GM12878 (cell line): Measurements from ENCODE around the gene RNU2-1. TPM values are rescaled to one million over a fixed set of nuclear protein-coding genes. Genes with fewer than 3 reads are reported as not detected.

Experiments used
- CEBPZ ChIP-seq: fragments of 150-350 bp; IDR thresholded peaks from 2 replicates; pipeline ENCODE4 v1.6.1; 2016; ENCODE audit warnings: low read depth, low read length
- CREM ChIP-seq: IDR thresholded peaks from 2 replicates; pipeline ENCODE4 v1.6.1; 2014; ENCODE audit warnings: antibody characterized with exemption, low read depth
- MXI1 ChIP-seq: fragments of 150-350 bp; IDR thresholded peaks from 2 replicates; pipeline ENCODE4 v1.6.1; 2011; ENCODE audit warnings: low read depth, mild to moderate bottlenecking, inconsistent platforms, low read length, improper control_type of control experiment
- MYB ChIP-seq: fragments of 150-350 bp; IDR thresholded peaks from 2 replicates; pipeline ENCODE4 v1.6.1; 2014; ENCODE audit warnings: mild to moderate bottlenecking, low read depth, low read length, borderline replicate concordance
- NKRF ChIP-seq: fragments of 450-650 bp; conservative IDR thresholded peaks from 2 replicates; pipeline ENCODE4 v1.6.1; 2017; ENCODE audit warnings: mild to moderate bottlenecking, moderate library complexity
- PAX5 ChIP-seq: IDR thresholded peaks from 2 replicates; pipeline ENCODE4 v1.6.1; 2011; ENCODE audit warnings: low read depth, low read length, borderline replicate concordance
- POLR2AphosphoS5 ChIP-seq: IDR thresholded peaks from 2 replicates; pipeline ENCODE4 v1.6.1; 2011; ENCODE audit warnings: mild to moderate bottlenecking, low read length, inconsistent platforms
- RELA ChIP-seq: fragments of 450-650 bp; IDR thresholded peaks from 2 replicates; pipeline ENCODE4 v1.8.0; 2014; ENCODE audit warnings: borderline replicate concordance; ENCODE audit not compliant: partially characterized antibody
- SPI1 ChIP-seq: IDR thresholded peaks from 2 replicates; pipeline ENCODE4 v1.6.1; 2011; ENCODE audit warnings: low read depth, mild to moderate bottlenecking, low read length, moderate library complexity, borderline replicate concordance; ENCODE audit not compliant: insufficient read depth
- TAF1 ChIP-seq: IDR thresholded peaks from 2 replicates; pipeline ENCODE4 v1.6.1; 2011; ENCODE audit warnings: mild to moderate bottlenecking, low read depth, low read length, borderline replicate concordance
- TARDBP ChIP-seq: IDR thresholded peaks from 2 replicates; pipeline ENCODE4 v1.6.1; 2016; ENCODE audit warnings: borderline replicate concordance
- ZSCAN29 ChIP-seq: fragments of 450-650 bp; IDR thresholded peaks from 2 replicates; pipeline ENCODE4 v1.6.1; 2017; ENCODE audit warnings: mild to moderate bottlenecking, moderate library complexity
- polyA plus RNA-seq, 11 experiments: library from polyadenylated mRNA; depleted of rRNA in 4 of 11; unstranded in 6 of 11; stranded (reverse) in 5 of 11; fragments of >200 nt; fragmentation: Nextera tagmentation in 4 of 11; fragmentation: Illumina TruSeq in 1 of 11; extraction: Ambion mirVana in 4 of 11; extraction: Trizol in 1 of 11; gene quantifications; 1 replicate in 1 of 11; 2 replicates in 10 of 11; pipeline versions ENCODE4 v1.2.1 to v1.2.3, GENCODE V29; 2011 to 2016; ENCODE audit warnings: inconsistent platforms in 2 of 11, missing spikeins in 2 of 11, low read depth in 1 of 11
- total RNA-seq, 4 experiments: library from RNA; depleted of rRNA in 3 of 4; stranded (reverse); fragments of >200 nt in 3 of 4; fragmentation: Illumina TruSeq in 1 of 4; extraction: Trizol in 1 of 4; gene quantifications; 2 replicates each; pipeline versions ENCODE4 v1.2.1 to v1.2.3, GENCODE V29; 2013 to 2021
- TF ChIP-seq, protein P1 (sequence below): IDR thresholded peaks from 2 replicates; pipeline ENCODE4 v1.6.1; 2011; ENCODE audit warnings: mild to moderate bottlenecking, low read depth, low read length, moderate library complexity; ENCODE audit not compliant: insufficient replicate concordance
- TF ChIP-seq, protein P2 (sequence below): fragments of 450-650 bp; IDR thresholded peaks from 2 replicates; pipeline ENCODE4 v1.6.1; 2017; ENCODE audit warnings: mild to moderate bottlenecking, moderate library complexity

RNU2-1 gene
- total and polyA plus RNA-seq, 10 of the 15 experiments (the other 5 are each of a cell fraction or from before 2014, with no cell fraction given), result 17.5 to 9,631 (median 17.7) TPM; not detected in 7

GRCh38 chr17:43211480-43212402 lies 22.0 kb downstream of the RNU2-1 start, which contains the start of gene TMEM106A (continued):
- peak; percentile 63; the same call in 1 of the 2 replicates for TF ChIP-seq NKRF
- TF ChIP-seq RELA, result no peak
- no peak for TF ChIP-seq ZSCAN29
- no peak for TF ChIP-seq SPI1
- TF ChIP-seq MXI1, result peak; percentile 11; the same call in 1 of the 2 replicates
- 0 out of 2 replicates have a peak, but pooled peaks have one; percentile 10 for TF ChIP-seq PAX5
- TF ChIP-seq CEBPZ, result no peak
- TF ChIP-seq TARDBP, result no peak; the same call in 1 of the 2 replicates
- TF ChIP-seq CREM, result no peak; the same call in 1 of the 2 replicates
- peak; percentile 81 for TF ChIP-seq TAF1
- TF ChIP-seq MYB, result no peak
- peak; percentile 90 for TF ChIP-seq POLR2AphosphoS5
- TF ChIP-seq, protein P1, sequence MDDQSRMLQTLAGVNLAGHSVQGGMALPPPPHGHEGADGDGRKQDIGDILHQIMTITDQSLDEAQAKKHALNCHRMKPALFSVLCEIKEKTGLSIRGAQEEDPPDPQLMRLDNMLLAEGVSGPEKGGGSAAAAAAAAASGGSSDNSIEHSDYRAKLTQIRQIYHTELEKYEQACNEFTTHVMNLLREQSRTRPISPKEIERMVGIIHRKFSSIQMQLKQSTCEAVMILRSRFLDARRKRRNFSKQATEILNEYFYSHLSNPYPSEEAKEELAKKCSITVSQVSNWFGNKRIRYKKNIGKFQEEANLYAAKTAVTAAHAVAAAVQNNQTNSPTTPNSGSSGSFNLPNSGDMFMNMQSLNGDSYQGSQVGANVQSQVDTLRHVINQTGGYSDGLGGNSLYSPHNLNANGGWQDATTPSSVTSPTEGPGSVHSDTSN, result no peak
- TF ChIP-seq, protein P2, sequence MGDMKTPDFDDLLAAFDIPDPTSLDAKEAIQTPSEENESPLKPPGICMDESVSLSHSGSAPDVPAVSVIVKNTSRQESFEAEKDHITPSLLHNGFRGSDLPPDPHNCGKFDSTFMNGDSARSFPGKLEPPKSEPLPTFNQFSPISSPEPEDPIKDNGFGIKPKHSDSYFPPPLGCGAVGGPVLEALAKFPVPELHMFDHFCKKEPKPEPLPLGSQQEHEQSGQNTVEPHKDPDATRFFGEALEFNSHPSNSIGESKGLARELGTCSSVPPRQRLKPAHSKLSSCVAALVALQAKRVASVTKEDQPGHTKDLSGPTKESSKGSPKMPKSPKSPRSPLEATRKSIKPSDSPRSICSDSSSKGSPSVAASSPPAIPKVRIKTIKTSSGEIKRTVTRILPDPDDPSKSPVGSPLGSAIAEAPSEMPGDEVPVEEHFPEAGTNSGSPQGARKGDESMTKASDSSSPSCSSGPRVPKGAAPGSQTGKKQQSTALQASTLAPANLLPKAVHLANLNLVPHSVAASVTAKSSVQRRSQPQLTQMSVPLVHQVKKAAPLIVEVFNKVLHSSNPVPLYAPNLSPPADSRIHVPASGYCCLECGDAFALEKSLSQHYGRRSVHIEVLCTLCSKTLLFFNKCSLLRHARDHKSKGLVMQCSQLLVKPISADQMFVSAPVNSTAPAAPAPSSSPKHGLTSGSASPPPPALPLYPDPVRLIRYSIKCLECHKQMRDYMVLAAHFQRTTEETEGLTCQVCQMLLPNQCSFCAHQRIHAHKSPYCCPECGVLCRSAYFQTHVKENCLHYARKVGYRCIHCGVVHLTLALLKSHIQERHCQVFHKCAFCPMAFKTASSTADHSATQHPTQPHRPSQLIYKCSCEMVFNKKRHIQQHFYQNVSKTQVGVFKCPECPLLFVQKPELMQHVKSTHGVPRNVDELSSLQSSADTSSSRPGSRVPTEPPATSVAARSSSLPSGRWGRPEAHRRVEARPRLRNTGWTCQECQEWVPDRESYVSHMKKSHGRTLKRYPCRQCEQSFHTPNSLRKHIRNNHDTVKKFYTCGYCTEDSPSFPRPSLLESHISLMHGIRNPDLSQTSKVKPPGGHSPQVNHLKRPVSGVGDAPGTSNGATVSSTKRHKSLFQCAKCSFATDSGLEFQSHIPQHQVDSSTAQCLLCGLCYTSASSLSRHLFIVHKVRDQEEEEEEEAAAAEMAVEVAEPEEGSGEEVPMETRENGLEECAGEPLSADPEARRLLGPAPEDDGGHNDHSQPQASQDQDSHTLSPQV, result no peak
